COLO829 (cell line): ENCODE results near the gene ITGA3.

Experiments
- DNase-seq: peaks from one replicate; pipeline ENCODE4 v3.0.0; 2012; ENCODE audit warnings: low spot score

Gene ITGA3

GRCh38 chr17:50129728-50130558 is 74.0 kb downstream of the ITGA3 start, which contains the start of gene SAMD14:
TSS of gene SAMD14 (minus strand) at chr17:50130160. CDS start at chr17:50124959, 5,201 bp downstream.
- DNase-seq = no peak

- DNase-seq = no peak
Measured at GRCh38 chr17:50130559-50131305, 74.8 kb downstream of the ITGA3 start.

DNA sequence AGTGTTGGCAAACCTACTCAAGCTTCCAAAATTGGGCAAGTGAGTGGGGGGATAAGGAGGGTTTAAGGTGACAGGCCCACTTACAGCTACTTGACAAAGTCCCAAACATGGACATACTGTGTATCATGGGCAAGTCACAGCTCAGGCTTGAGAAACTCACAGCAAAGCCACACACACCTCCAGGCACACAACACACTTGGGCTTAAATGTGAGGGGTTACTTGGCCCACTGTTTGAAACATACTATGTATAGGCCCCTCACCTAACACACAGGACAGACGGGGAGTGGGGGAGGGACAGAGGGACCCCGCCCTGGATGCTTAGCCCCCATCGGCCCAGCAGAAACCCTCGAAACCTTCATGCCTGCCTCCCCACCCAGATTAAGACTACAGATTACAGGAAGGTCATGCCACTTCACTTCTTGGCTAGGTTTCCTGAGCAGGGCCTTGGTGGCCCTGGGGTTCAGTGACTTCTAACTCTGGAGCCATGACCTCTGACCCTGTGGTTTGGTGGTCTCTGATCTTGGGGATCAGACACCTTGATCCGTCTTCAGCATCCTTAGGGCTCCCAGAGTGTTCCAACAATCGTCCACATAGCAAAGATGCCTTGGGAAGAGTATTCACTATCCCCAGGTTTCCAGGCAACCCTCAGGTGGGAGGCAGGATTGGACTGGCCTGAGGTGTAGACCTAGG is 76.3 kb downstream of the ITGA3 start:
- no peak for DNase-seq

DNA sequence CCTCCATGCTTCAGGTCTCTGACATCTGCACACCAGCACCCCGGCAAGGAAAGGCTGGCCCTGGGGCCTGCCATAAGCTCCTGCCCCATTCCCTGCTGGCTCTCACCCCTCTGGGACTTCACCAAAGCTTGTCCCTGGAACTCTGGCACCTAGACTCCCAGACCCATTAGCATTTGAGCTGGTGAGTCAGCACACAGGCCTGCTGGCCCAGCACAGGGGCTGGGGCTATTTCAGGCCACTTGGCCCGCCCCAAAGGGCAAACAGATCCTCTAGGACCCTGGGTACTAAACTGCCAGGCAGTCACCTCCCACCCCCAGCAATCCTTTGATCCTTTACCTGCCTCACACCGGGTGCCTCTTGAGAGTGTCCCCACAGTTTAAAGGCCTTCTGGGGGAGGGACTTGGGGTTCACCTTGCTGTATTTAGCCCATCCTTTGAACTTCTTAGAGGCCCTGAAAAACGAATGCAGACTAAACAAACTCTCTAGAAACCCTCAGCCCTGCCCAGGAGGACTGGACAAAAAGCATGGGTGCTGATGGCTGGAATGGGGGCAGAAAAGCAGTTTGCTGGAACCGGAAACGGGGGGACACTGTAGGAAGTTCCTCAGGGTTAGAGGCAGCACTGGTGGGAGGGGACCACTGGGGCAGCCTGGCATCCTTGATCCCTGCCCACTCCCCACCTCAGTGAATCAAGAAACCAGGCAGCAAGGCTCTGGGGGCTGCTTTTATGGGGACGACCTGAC is 77.3 kb downstream of the ITGA3 start:
- DNase-seq = no peak

GRCh38 chr17:50133769-50134099 is 77.8 kb downstream of the ITGA3 start:
- DNase-seq = no peak

GRCh38 chr17:50134206-50135110 is 78.5 kb downstream of the ITGA3 start:
- DNase-seq = no peak

- DNase-seq = no peak
Measured at GRCh38 chr17:50135316-50136095, 79.6 kb downstream of the ITGA3 start.

GRCh38 chr17:50136096-50136687 is 80.3 kb downstream of the ITGA3 start:
- no peak for DNase-seq

- no peak for DNase-seq
Measured at GRCh38 chr17:50137042-50137441, 81.1 kb downstream of the ITGA3 start.

- DNase-seq = no peak
Measured at GRCh38 chr17:50139185-50139783, 83.4 kb downstream of the ITGA3 start.
